Femur (tissue), 1 donor: ENCODE measurements around the gene TMEM178B.
"Not testable (repeated sequence)": the region's sequence is repeated elsewhere in the genome, so short reads cannot be mapped to it uniquely, and the experiment has no call there.

ENCODE experiments used
- DNase-seq: peaks from one replicate; pipeline ENCODE4 v3.0.0-alpha.2; 2017

Gene TMEM178B

GRCh38 chr7:141359740-141360415 is 286.0 kb downstream of the TMEM178B start:
- DNase-seq = no peak

GRCh38 chr7:141360416-141360760 is 286.5 kb downstream of the TMEM178B start:
- no peak for DNase-seq

- no peak for DNase-seq
These were observed 286.9 kb downstream of the TMEM178B start for GRCh38 chr7:141360803-141361202.

- DNase-seq = no peak
These were observed 287.6 kb downstream of the TMEM178B start for GRCh38 chr7:141361479-141361878.

- no peak for DNase-seq
These were observed 288.1 kb downstream of the TMEM178B start for GRCh38 chr7:141361960-141362359.

- no peak for DNase-seq
These were observed 288.9 kb downstream of the TMEM178B start for GRCh38 chr7:141362580-141363435.

GRCh38 chr7:141363748-141364147 is 289.9 kb downstream of the TMEM178B start:
- no peak for DNase-seq

GRCh38 chr7:141366091-141366621 is 292.3 kb downstream of the TMEM178B start:
- no peak for DNase-seq

- DNase-seq = no peak
These were observed 295.6 kb downstream of the TMEM178B start for GRCh38 chr7:141369422-141369821.

GRCh38 chr7:141370178-141370577 is 296.3 kb downstream of the TMEM178B start:
- DNase-seq = no peak

- no peak for DNase-seq
These were observed 296.8 kb downstream of the TMEM178B start for GRCh38 chr7:141370650-141371049.

- DNase-seq = no peak
These were observed 300.6 kb downstream of the TMEM178B start for GRCh38 chr7:141374425-141374824.

- no peak for DNase-seq
These were observed 301.6 kb downstream of the TMEM178B start for GRCh38 chr7:141375442-141375841.

- DNase-seq = no peak
These were observed 304.0 kb downstream of the TMEM178B start for GRCh38 chr7:141377906-141378305.

- DNase-seq = no peak
These were observed 304.5 kb downstream of the TMEM178B start for GRCh38 chr7:141378405-141378804.

GRCh38 chr7:141381794-141382427 is 308.0 kb downstream of the TMEM178B start:
- no peak for DNase-seq

- DNase-seq = not testable (repeated sequence)
These were observed 309.5 kb downstream of the TMEM178B start for GRCh38 chr7:141383356-141383755.

GRCh38 chr7:141386881-141387280 is 313.0 kb downstream of the TMEM178B start:
- no peak for DNase-seq

- DNase-seq = no peak
These were observed 313.8 kb downstream of the TMEM178B start for GRCh38 chr7:141387521-141388217.

GRCh38 chr7:141389140-141389796 is 315.4 kb downstream of the TMEM178B start:
- DNase-seq = no peak

GRCh38 chr7:141390339-141390738 is 316.5 kb downstream of the TMEM178B start:
- no peak for DNase-seq

- DNase-seq = no peak
These were observed 319.2 kb downstream of the TMEM178B start for GRCh38 chr7:141393056-141393455.
